Upper lobe of right lung (tissue), 1 donor: Measurements from ENCODE around the gene SSR1. TPM values are rescaled to one million over a fixed set of nuclear protein-coding genes. Genes with fewer than 3 reads are reported as not detected.

Experiments used
- ATAC-seq: fragments of 200-7000 bp; cut with Tn5 transposase; one replicate; pipeline ENCODE4 v1.9.1; 2020; ENCODE audit warnings: mild to moderate bottlenecking, moderate library complexity
- DNase-seq: peaks from one replicate; pipeline ENCODE4 v3.0.0-alpha.2; 2020
- H3K27ac ChIP-seq: fragments of 200-600 bp; one replicate; pipeline ENCODE4 v1.8.0; 2022
- H3K27me3 ChIP-seq: fragments of 200-600 bp; one replicate; pipeline ENCODE4 v1.8.0; 2022; ENCODE audit warnings: mild to moderate bottlenecking
- H3K36me3 ChIP-seq: fragments of 200-600 bp; one replicate; pipeline ENCODE4 v1.8.0; 2022
- H3K4me1 ChIP-seq: fragments of 200-600 bp; one replicate; pipeline ENCODE4 v1.8.0; 2022
- H3K4me3 ChIP-seq: fragments of 200-600 bp; one replicate; pipeline ENCODE4 v1.8.0; 2022; ENCODE audit warnings: mild to moderate bottlenecking
- H3K9me3 ChIP-seq: fragments of 200-600 bp; one replicate; pipeline ENCODE4 v1.8.0; 2022
- CTCF ChIP-seq: fragments of 200-600 bp; IDR thresholded peaks from one replicate; pipeline ENCODE4 v1.8.0; 2022; ENCODE audit warnings: antibody characterized with exemption
- intact Hi-C: fragments of 100-400 bp; cut with DNase I; formaldehyde crosslinking; loops from one replicate; pipeline ENCODE4 v1.11.0; 2022
- total RNA-seq: library from RNA; stranded (reverse); fragmentation: NEBNext Ultra II Directional; extraction: Animal tissue kit (Norgen Biotek cat#: 25700); gene quantifications from one replicate; pipeline ENCODE4 v1.2.1, GENCODE V29; 2021
- donor health status: DM: no; HTN: yes; CAD: no; lungs with severe emphysema.

SSR1 gene
- total RNA-seq, 1 donor from 2014 or later, result 128 TPM

GRCh38 chr6:7236306-7237209 is 76.4 kb downstream of the SSR1 start:
- intact Hi-C loops, result loop anchor here (10.0 kb wide), 1 partner anchor 132 kb away; the partner anchor contains the start of gene RREB1
- H3K27me3 ChIP-seq, result no peaks in the 10 kb centered on the region
- no peak overlapping the region for H3K4me3 ChIP-seq
- peaks cover 22% of the 10 kb centered on the region for H3K4me1 ChIP-seq
- no peak for TF ChIP-seq CTCF
- H3K36me3 ChIP-seq, result peaks cover 49% of the 10 kb centered on the region
- ATAC-seq, result peak; percentile 55
- peak overlapping the region; percentile 51 for H3K27ac ChIP-seq
- no peaks in the 10 kb centered on the region for H3K9me3 ChIP-seq
- DNase-seq, result no peak

GRCh38 chr6:7235712-7236305 is 77.2 kb downstream of the SSR1 start:
- DNase-seq, result no peak
- Histone ChIP-seq H3K36me3 (peaks cover 49% of the 10 kb centered on the region), H3K9me3 (no peaks in the 10 kb centered on the region), H3K4me1 (peaks cover 18% of the 10 kb centered on the region), H3K27ac (peak overlapping the region; percentile 51), H3K27me3 (no peaks in the 10 kb centered on the region), H3K4me3 (no peak overlapping the region)
- peak; percentile 24 for ATAC-seq
- no peak for TF ChIP-seq CTCF
- intact Hi-C loops, result loop anchor here (10.0 kb wide), 1 partner anchor 131 kb away; the partner anchor contains the start of gene RREB1

GRCh38 chr6:7234547-7234946 is 78.5 kb downstream of the SSR1 start:
- Histone ChIP-seq H3K4me3 (no peak overlapping the region), H3K9me3 (no peaks in the 10 kb centered on the region), H3K27ac (no peak overlapping the region), H3K27me3 (no peaks in the 10 kb centered on the region), H3K36me3 (peaks cover 54% of the 10 kb centered on the region), H3K4me1 (peaks cover 18% of the 10 kb centered on the region)
- ATAC-seq (no peak), DNase-seq (no peak)
- intact Hi-C loops, result loop anchor here (10.0 kb wide), 1 partner anchor 130 kb away; the partner anchor contains the start of gene RREB1
- TF ChIP-seq CTCF, result no peak

- no peaks in the 10 kb centered on the region for H3K27me3 ChIP-seq
- intact Hi-C loops, result loop anchor here (10.0 kb wide), 1 partner anchor 128 kb away; the partner anchor contains the start of gene RREB1
- no peak overlapping the region for H3K27ac ChIP-seq
- TF ChIP-seq CTCF, result no peak
- DNase-seq (no peak), ATAC-seq (no peak)
- H3K36me3 ChIP-seq, result peaks cover 58% of the 10 kb centered on the region
- H3K4me3 ChIP-seq, result no peak overlapping the region
- no peaks in the 10 kb centered on the region for H3K9me3 ChIP-seq
- H3K4me1 ChIP-seq, result peaks cover 18% of the 10 kb centered on the region
Observed at GRCh38 chr6:7232351-7232750, 80.6 kb downstream of the SSR1 start.

GRCh38 chr6:7230956-7231713 is 81.9 kb downstream of the SSR1 start:
- Histone ChIP-seq H3K27me3 (no peaks in the 10 kb centered on the region), H3K36me3 (peaks cover 70% of the 10 kb centered on the region), H3K9me3 (no peaks in the 10 kb centered on the region), H3K4me3 (no peak overlapping the region), H3K4me1 (peaks cover 10% of the 10 kb centered on the region), H3K27ac (no peak overlapping the region)
- no peak for TF ChIP-seq CTCF
- DNase-seq (no peak), ATAC-seq (no peak)
- intact Hi-C loops, result loop anchor here (10.0 kb wide), 1 partner anchor 126 kb away; the partner anchor contains the start of gene RREB1
